GM12878 (cell line): ENCODE results near the gene OR10A3. TPM values are rescaled to one million over a fixed set of nuclear protein-coding genes. Genes with fewer than 3 reads are reported as not detected.

Experiments used
- ATAC-seq: fragments of 200-7000 bp; cut with Tn5 transposase; 3 replicates; pipeline ENCODE4 v1.9.1; 2020; ENCODE audit warnings: mild to moderate bottlenecking, moderate library complexity
- BruUV-seq: library from RNA; stranded (reverse); fragments of 400-500 nt; replicated peaks from 2 replicates; lab custom pipeline; 2021; lab: Mats Ljungman, UMichigan
- CTCF ChIA-PET: fragments of 300-600 bp; sonication (Branson Sonifier 250); formaldehyde crosslinking; extraction: SDS; loops from one replicate; lab custom pipeline; 2021; ENCODE audit warnings: inconsistent platforms; lab: Yijun Ruan, JAX
- POLR2A ChIA-PET: fragments of 350-600 bp; formaldehyde crosslinking; extraction: SDS; loops from one replicate; lab custom pipeline; 2021; ENCODE audit warnings: inconsistent platforms; lab: Charles Lee
- RAD21 ChIA-PET: fragments of 300-600 bp; sonication (Branson Sonifier 250); formaldehyde crosslinking; loops from one replicate; lab custom pipeline; 2023; ENCODE audit warnings: antibody characterized with exemption; ENCODE audit not compliant: unreplicated experiment; lab: Charles Lee
- SMC1A ChIA-PET: fragments of 300-600 bp; sonication (Branson Sonifier 250); formaldehyde crosslinking; loops from one replicate; lab custom pipeline; 2023; ENCODE audit not compliant: unreplicated experiment, uncharacterized antibody; lab: Charles Lee
- DNase-seq: peaks from one replicate; pipeline ENCODE4 v3.0.0-alpha.2; 2011; ENCODE audit warnings: low read depth, low spot score
- FAIRE-seq: peaks from 3 replicates; lab custom pipeline; 2011; peaks lifted over from hg19 to GRCh38; lab: Jason Lieb, UNC
- H2AFZ ChIP-seq: 2 replicates; pipeline ENCODE4 v1.6.0; 2011; ENCODE audit warnings: low read depth, low read length, control low read depth; ENCODE audit not compliant: control insufficient read depth
- H3K27ac ChIP-seq: 2 replicates; pipeline ENCODE4 v1.5.1; 2011; ENCODE audit warnings: control low read depth; ENCODE audit not compliant: control insufficient read depth, insufficient read depth
- H3K27me3 ChIP-seq, 2 experiments: replicated peaks in 1 of 2; 2 replicates each; pipeline versions ENCODE4 v1.6.0 to v1.6.1; 2011; ENCODE audit warnings: low read length in 1 of 2; ENCODE audit not compliant: control insufficient read depth in 2 of 2, insufficient read depth in 2 of 2
- H3K36me3 ChIP-seq, 2 experiments: 2 replicates each; pipeline ENCODE4 v1.5.1; 2011; ENCODE audit warnings: low read length in 1 of 2; ENCODE audit not compliant: control insufficient read depth in 2 of 2, insufficient read depth in 2 of 2
- H3K4me1 ChIP-seq: 2 replicates; pipeline ENCODE4 v1.6.1; 2011; ENCODE audit warnings: mild to moderate bottlenecking, low read length, moderate library complexity, mixed read lengths; ENCODE audit not compliant: control insufficient read depth, insufficient read depth
- H3K4me2 ChIP-seq: 2 replicates; pipeline ENCODE4 v1.6.0; 2011; ENCODE audit warnings: control low read depth; ENCODE audit not compliant: control insufficient read depth, insufficient read depth
- H3K4me3 ChIP-seq: fragments of 200-600 bp; sonication (generic); 2 replicates; pipeline ENCODE4 v1.5.1; 2016
- H3K79me2 ChIP-seq: 2 replicates; pipeline ENCODE4 v1.6.0; 2011; ENCODE audit warnings: low read length; ENCODE audit not compliant: control insufficient read depth, insufficient read depth
- H3K9ac ChIP-seq: 2 replicates; pipeline ENCODE4 v1.8.0; 2011; ENCODE audit warnings: low read length, control low read depth, mixed read lengths; ENCODE audit not compliant: control insufficient read depth, insufficient read depth
- H3K9me3 ChIP-seq: replicated peaks from 3 replicates; pipeline ENCODE4 v1.5.1; 2011; ENCODE audit warnings: mild to moderate bottlenecking, low read length; ENCODE audit not compliant: control insufficient read depth, insufficient read depth
- H4K20me1 ChIP-seq: 2 replicates; pipeline ENCODE4 v1.6.0; 2011; ENCODE audit not compliant: control insufficient read depth, insufficient read depth
- ATF7 ChIP-seq: fragments of 450-650 bp; IDR thresholded peaks from 2 replicates; pipeline ENCODE4 v1.6.1; 2016; ENCODE audit warnings: low read depth, mild to moderate bottlenecking
- EED ChIP-seq: sonication (generic); IDR thresholded peaks from 2 replicates; pipeline ENCODE4 v1.6.1; 2016; ENCODE audit warnings: antibody characterized with exemption, low read depth
- GABPA ChIP-seq: IDR thresholded peaks from 2 replicates; pipeline ENCODE4 v1.6.1; 2014; ENCODE audit warnings: antibody characterized with exemption, low read depth, mild to moderate bottlenecking, inconsistent platforms
- LARP7 ChIP-seq: fragments of 450-650 bp; IDR thresholded peaks from 2 replicates; pipeline ENCODE4 v1.6.1; 2017; ENCODE audit warnings: mild to moderate bottlenecking
- MEF2B ChIP-seq: fragments of 450-650 bp; IDR thresholded peaks from 2 replicates; pipeline ENCODE4 v1.6.1; 2018; ENCODE audit warnings: mild to moderate bottlenecking, moderate library complexity; ENCODE audit not compliant: partially characterized antibody, poor library complexity, severe bottlenecking
- MYB ChIP-seq: fragments of 150-350 bp; IDR thresholded peaks from 2 replicates; pipeline ENCODE4 v1.6.1; 2014; ENCODE audit warnings: mild to moderate bottlenecking, low read depth, low read length, borderline replicate concordance
- NFXL1 ChIP-seq: fragments of 450-650 bp; IDR thresholded peaks from 2 replicates; pipeline ENCODE4 v1.6.1; 2017; ENCODE audit warnings: antibody characterized with exemption, mild to moderate bottlenecking, borderline replicate concordance
- NR2F1 ChIP-seq: fragments of 450-650 bp; conservative IDR thresholded peaks from 2 replicates; pipeline ENCODE4 v1.6.1; 2017; ENCODE audit warnings: mild to moderate bottlenecking
- RUNX3 ChIP-seq: IDR thresholded peaks from 2 replicates; pipeline ENCODE4 v1.6.1; 2012; ENCODE audit warnings: low read length, inconsistent platforms
- SIX5 ChIP-seq: IDR thresholded peaks from 2 replicates; pipeline ENCODE4 v1.6.1; 2011; ENCODE audit warnings: mild to moderate bottlenecking, low read depth, low read length, moderate library complexity; ENCODE audit not compliant: severe bottlenecking
- SREBF1 ChIP-seq: IDR thresholded peaks from 2 replicates; pipeline ENCODE4 v1.6.1; 2012; ENCODE audit warnings: mild to moderate bottlenecking, low read length
- ZNF217 ChIP-seq: fragments of 450-650 bp; IDR thresholded peaks from 2 replicates; pipeline ENCODE4 v1.6.1; 2017; ENCODE audit warnings: antibody characterized with exemption, mild to moderate bottlenecking
- ZNF384 ChIP-seq: IDR thresholded peaks from 2 replicates; pipeline ENCODE4 v1.6.1; 2012; ENCODE audit warnings: low read depth, mild to moderate bottlenecking, low read length, improper control_type of control experiment, borderline replicate concordance
- WGBS: methylation state at CpG from one replicate; pipeline ENCODE4 v1.1.6; 2016; ENCODE audit warnings: low lambda C conversion rate; ENCODE audit not compliant: insufficient replicate concordance, insufficient coverage; ENCODE audit errors: missing lambda C conversion rate; 5-methylcytosine and 5-hydroxymethylcytosine counted together
- in situ Hi-C: fragments of 300-500 bp; cut with MboI; formaldehyde crosslinking; loops from 9 replicates; pipeline ENCODE4 v1.14.3; 2018; ENCODE audit warnings: mixed read lengths
- intact Hi-C: fragments of 100-400 bp; cut with micrococcal nuclease; formaldehyde crosslinking; loops from one replicate; pipeline ENCODE4 v1.14.2; 2022; ENCODE audit not compliant: unreplicated experiment
- polyA plus RNA-seq, 11 experiments: library from polyadenylated mRNA; depleted of rRNA in 4 of 11; unstranded in 6 of 11; stranded (reverse) in 5 of 11; fragments of >200 nt; fragmentation: Nextera tagmentation in 4 of 11; fragmentation: Illumina TruSeq in 1 of 11; extraction: Ambion mirVana in 4 of 11; extraction: Trizol in 1 of 11; gene quantifications; 1 replicate in 1 of 11; 2 replicates in 10 of 11; pipeline versions ENCODE4 v1.2.1 to v1.2.3, GENCODE V29; 2011 to 2016; ENCODE audit warnings: inconsistent platforms in 2 of 11, missing spikeins in 2 of 11, low read depth in 1 of 11
- total RNA-seq, 4 experiments: library from RNA; depleted of rRNA in 3 of 4; stranded (reverse); fragments of >200 nt in 3 of 4; fragmentation: Illumina TruSeq in 1 of 4; extraction: Trizol in 1 of 4; gene quantifications; 2 replicates each; pipeline versions ENCODE4 v1.2.1 to v1.2.3, GENCODE V29; 2013 to 2021
- TF ChIP-seq, protein P1 (sequence below): fragments of 450-650 bp; IDR thresholded peaks from 2 replicates; pipeline ENCODE4 v1.6.1; 2018; ENCODE audit warnings: mild to moderate bottlenecking, low read depth, moderate library complexity; ENCODE audit not compliant: partially characterized antibody
- TF ChIP-seq, protein P2 (sequence below): IDR thresholded peaks from 2 replicates; pipeline ENCODE4 v1.6.1; 2011; ENCODE audit warnings: borderline replicate concordance, low read depth, mild to moderate bottlenecking, moderate library complexity, mixed read lengths, low read length; ENCODE audit not compliant: insufficient read depth; ENCODE audit errors: extremely low read length
- TF ChIP-seq, protein P3 (sequence below): IDR thresholded peaks from 2 replicates; pipeline ENCODE4 v1.6.1; 2012; ENCODE audit warnings: mild to moderate bottlenecking, low read depth, low read length

Gene OR10A3
- total and polyA plus RNA-seq, 10 of the 15 experiments (the other 5 are each of a cell fraction or from before 2014, with no cell fraction given): 0.04 TPM; not detected in 9

DNA sequence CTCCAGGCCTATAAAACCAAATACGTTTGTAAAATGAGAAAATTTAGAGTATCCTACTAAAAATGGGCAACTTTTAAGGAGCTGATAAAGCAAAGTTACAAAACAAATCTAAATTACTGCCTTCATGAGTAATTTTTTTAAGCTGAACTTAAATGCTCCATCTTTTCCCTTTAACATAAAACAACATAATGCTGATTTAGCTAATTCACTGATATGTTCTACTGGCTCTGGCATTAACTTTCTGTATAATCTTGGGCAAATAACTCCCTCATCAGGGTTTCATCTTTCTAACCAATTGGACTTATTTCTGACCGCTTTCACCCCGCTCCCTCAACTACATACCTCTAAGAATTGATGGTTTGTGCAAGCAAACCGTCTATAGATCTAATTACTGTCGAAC lies 362 bp downstream of the OR10A3 start:
- RAD21 ChIA-PET: no interaction called here
- Histone ChIP-seq H3K36me3 (no peaks in the 10 kb centered on the region), H2AFZ (no peak overlapping the region), H4K20me1 (no peaks in the 10 kb centered on the region), H3K27me3 (peaks cover 0 to 2% of the 10 kb centered on the region in 2 experiments; a peak in 2 of 4 replicates), H3K79me2 (no peaks in the 10 kb centered on the region), H3K9me3 (no peaks in the 10 kb centered on the region; the same call in 2 of the 3 replicates), H3K9ac (no peak overlapping the region), H3K4me2 (no peak overlapping the region), H3K4me1 (no peaks in the 10 kb centered on the region), H3K27ac (no peak overlapping the region), H3K4me3 (no peak overlapping the region)
- WGBS: 13% methylated on average over 5 of the region's 5 CpGs
- SMC1A ChIA-PET: interaction anchor here (0.7 kb wide), 1 partner anchor 72 kb away, joined by 3 read pairs; no protein-coding TSS in a partner anchor
- POLR2A ChIA-PET: no interaction called here
- no peak for FAIRE-seq
- intact Hi-C loops (no loop called here), in situ Hi-C loops (no loop called here)
- CTCF ChIA-PET: no interaction called here
- ATAC-seq: no peak
- no TSS peak for BruUV-seq
- DNase-seq: no peak
- no peak for TF ChIP-seq RUNX3
- TF ChIP-seq, protein P1, sequence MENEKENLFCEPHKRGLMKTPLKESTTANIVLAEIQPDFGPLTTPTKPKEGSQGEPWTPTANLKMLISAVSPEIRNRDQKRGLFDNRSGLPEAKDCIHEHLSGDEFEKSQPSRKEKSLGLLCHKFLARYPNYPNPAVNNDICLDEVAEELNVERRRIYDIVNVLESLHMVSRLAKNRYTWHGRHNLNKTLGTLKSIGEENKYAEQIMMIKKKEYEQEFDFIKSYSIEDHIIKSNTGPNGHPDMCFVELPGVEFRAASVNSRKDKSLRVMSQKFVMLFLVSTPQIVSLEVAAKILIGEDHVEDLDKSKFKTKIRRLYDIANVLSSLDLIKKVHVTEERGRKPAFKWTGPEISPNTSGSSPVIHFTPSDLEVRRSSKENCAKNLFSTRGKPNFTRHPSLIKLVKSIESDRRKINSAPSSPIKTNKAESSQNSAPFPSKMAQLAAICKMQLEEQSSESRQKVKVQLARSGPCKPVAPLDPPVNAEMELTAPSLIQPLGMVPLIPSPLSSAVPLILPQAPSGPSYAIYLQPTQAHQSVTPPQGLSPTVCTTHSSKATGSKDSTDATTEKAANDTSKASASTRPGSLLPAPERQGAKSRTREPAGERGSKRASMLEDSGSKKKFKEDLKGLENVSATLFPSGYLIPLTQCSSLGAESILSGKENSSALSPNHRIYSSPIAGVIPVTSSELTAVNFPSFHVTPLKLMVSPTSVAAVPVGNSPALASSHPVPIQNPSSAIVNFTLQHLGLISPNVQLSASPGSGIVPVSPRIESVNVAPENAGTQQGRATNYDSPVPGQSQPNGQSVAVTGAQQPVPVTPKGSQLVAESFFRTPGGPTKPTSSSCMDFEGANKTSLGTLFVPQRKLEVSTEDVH: no peak
- no peak for TF ChIP-seq ZNF384
- no peak for TF ChIP-seq GABPA
- TF ChIP-seq LARP7: no peak
- TF ChIP-seq ATF7: no peak
- TF ChIP-seq SIX5: no peak
- no peak for TF ChIP-seq NFXL1
- no peak for TF ChIP-seq SREBF1
- TF ChIP-seq ZNF217: no peak
- TF ChIP-seq NR2F1: no peak
- no peak for TF ChIP-seq MYB
- TF ChIP-seq, protein P2, sequence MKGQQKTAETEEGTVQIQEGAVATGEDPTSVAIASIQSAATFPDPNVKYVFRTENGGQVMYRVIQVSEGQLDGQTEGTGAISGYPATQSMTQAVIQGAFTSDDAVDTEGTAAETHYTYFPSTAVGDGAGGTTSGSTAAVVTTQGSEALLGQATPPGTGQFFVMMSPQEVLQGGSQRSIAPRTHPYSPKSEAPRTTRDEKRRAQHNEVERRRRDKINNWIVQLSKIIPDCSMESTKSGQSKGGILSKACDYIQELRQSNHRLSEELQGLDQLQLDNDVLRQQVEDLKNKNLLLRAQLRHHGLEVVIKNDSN: no peak
- TF ChIP-seq, protein P3, sequence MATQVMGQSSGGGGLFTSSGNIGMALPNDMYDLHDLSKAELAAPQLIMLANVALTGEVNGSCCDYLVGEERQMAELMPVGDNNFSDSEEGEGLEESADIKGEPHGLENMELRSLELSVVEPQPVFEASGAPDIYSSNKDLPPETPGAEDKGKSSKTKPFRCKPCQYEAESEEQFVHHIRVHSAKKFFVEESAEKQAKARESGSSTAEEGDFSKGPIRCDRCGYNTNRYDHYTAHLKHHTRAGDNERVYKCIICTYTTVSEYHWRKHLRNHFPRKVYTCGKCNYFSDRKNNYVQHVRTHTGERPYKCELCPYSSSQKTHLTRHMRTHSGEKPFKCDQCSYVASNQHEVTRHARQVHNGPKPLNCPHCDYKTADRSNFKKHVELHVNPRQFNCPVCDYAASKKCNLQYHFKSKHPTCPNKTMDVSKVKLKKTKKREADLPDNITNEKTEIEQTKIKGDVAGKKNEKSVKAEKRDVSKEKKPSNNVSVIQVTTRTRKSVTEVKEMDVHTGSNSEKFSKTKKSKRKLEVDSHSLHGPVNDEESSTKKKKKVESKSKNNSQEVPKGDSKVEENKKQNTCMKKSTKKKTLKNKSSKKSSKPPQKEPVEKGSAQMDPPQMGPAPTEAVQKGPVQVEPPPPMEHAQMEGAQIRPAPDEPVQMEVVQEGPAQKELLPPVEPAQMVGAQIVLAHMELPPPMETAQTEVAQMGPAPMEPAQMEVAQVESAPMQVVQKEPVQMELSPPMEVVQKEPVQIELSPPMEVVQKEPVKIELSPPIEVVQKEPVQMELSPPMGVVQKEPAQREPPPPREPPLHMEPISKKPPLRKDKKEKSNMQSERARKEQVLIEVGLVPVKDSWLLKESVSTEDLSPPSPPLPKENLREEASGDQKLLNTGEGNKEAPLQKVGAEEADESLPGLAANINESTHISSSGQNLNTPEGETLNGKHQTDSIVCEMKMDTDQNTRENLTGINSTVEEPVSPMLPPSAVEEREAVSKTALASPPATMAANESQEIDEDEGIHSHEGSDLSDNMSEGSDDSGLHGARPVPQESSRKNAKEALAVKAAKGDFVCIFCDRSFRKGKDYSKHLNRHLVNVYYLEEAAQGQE: no peak
- TF ChIP-seq EED: no peak
- no peak for TF ChIP-seq MEF2B
